ENCODE results near the gene MRPL23. TPM values are rescaled to one million over a fixed set of nuclear protein-coding genes. Genes with fewer than 3 reads are reported as not detected.

The MRPL23 gene
- total RNA-seq, 1 donor from 2014 or later, result 29.2 TPM

- Mint-ChIP-seq H3K36me3 (ENCODE audit: unreplicated experiment) (no peaks in the 10 kb centered on the region), H3K27me3 (ENCODE audit: unreplicated experiment) (no peaks in the 10 kb centered on the region)
- no peak for DNase-seq (ENCODE audit: extremely low spot score, unreplicated experiment)
Observed at GRCh38 chr11:1988174-1988573, 41.0 kb downstream of the MRPL23 start.

GRCh38 chr11:1988667-1989317 is 41.7 kb downstream of the MRPL23 start:
- H3K4me1 Mint-ChIP-seq (ENCODE audit: unreplicated experiment), result no peaks in the 10 kb centered on the region
- H3K36me3 Mint-ChIP-seq (ENCODE audit: unreplicated experiment), result no peaks in the 10 kb centered on the region
- TF ChIP-seq CTCF (IDR thresholded peaks at IDR 0.05), result no peak
- no peaks in the 10 kb centered on the region for H3K27me3 Mint-ChIP-seq (ENCODE audit: unreplicated experiment)
- no peak overlapping the region for H3K4me3 Mint-ChIP-seq (ENCODE audit: unreplicated experiment)
- no peak overlapping the region for H3K27ac Mint-ChIP-seq (ENCODE audit: unreplicated experiment)
- no peaks in the 10 kb centered on the region for H3K9me3 Mint-ChIP-seq (ENCODE audit: unreplicated experiment)
- no peak for DNase-seq (ENCODE audit: extremely low spot score, unreplicated experiment)

More at GRCh38 chr11:1988174-1988573, 41.0 kb downstream of the MRPL23 start:
- Mint-ChIP-seq H3K4me1 (ENCODE audit: unreplicated experiment) (no peaks in the 10 kb centered on the region), H3K4me3 (ENCODE audit: unreplicated experiment) (no peak overlapping the region), H3K9me3 (ENCODE audit: unreplicated experiment) (no peaks in the 10 kb centered on the region), H3K27ac (ENCODE audit: unreplicated experiment) (no peak overlapping the region)
- TF ChIP-seq CTCF (IDR thresholded peaks at IDR 0.05), result no peak

GRCh38 chr11:1989953-1990352 is 42.8 kb downstream of the MRPL23 start:
- Mint-ChIP-seq H3K36me3 (ENCODE audit: unreplicated experiment) (no peaks in the 10 kb centered on the region), H3K4me1 (ENCODE audit: unreplicated experiment) (no peaks in the 10 kb centered on the region), H3K4me3 (ENCODE audit: unreplicated experiment) (no peak overlapping the region), H3K9me3 (ENCODE audit: unreplicated experiment) (no peaks in the 10 kb centered on the region), H3K27me3 (ENCODE audit: unreplicated experiment) (no peaks in the 10 kb centered on the region), H3K27ac (ENCODE audit: unreplicated experiment) (no peak overlapping the region)
- DNase-seq (ENCODE audit: extremely low spot score, unreplicated experiment), result no peak
- TF ChIP-seq CTCF (IDR thresholded peaks at IDR 0.05), result no peak

GRCh38 chr11:1990872-1991578 is 43.9 kb downstream of the MRPL23 start:
- Mint-ChIP-seq H3K4me3 (ENCODE audit: unreplicated experiment) (no peak overlapping the region), H3K27me3 (ENCODE audit: unreplicated experiment) (no peaks in the 10 kb centered on the region), H3K4me1 (ENCODE audit: unreplicated experiment) (no peaks in the 10 kb centered on the region), H3K9me3 (ENCODE audit: unreplicated experiment) (no peaks in the 10 kb centered on the region), H3K27ac (ENCODE audit: unreplicated experiment) (no peak overlapping the region), H3K36me3 (ENCODE audit: unreplicated experiment) (no peaks in the 10 kb centered on the region)
- TF ChIP-seq CTCF (IDR thresholded peaks at IDR 0.05), result no peak
- DNase-seq (ENCODE audit: extremely low spot score, unreplicated experiment), result no peak

GRCh38 chr11:1992111-1992510 is 45.0 kb downstream of the MRPL23 start:
- H3K9me3 Mint-ChIP-seq (ENCODE audit: unreplicated experiment), result no peaks in the 10 kb centered on the region
- no peak for DNase-seq (ENCODE audit: extremely low spot score, unreplicated experiment)
- no peak for TF ChIP-seq CTCF (IDR thresholded peaks at IDR 0.05)
- H3K4me1 Mint-ChIP-seq (ENCODE audit: unreplicated experiment), result no peaks in the 10 kb centered on the region
- H3K27me3 Mint-ChIP-seq (ENCODE audit: unreplicated experiment), result no peaks in the 10 kb centered on the region
- no peak overlapping the region for H3K4me3 Mint-ChIP-seq (ENCODE audit: unreplicated experiment)
- H3K27ac Mint-ChIP-seq (ENCODE audit: unreplicated experiment), result no peak overlapping the region
- no peaks in the 10 kb centered on the region for H3K36me3 Mint-ChIP-seq (ENCODE audit: unreplicated experiment)

All from osteocyte (in vitro differentiated cells).